ENCODE results near the gene ARHGEF40. TPM values are rescaled to one million over a fixed set of nuclear protein-coding genes. Genes with fewer than 3 reads are reported as not detected.
"Not testable (repeated sequence)": the region's sequence is repeated elsewhere in the genome, so short reads cannot be mapped to it uniquely, and the experiment has no call there.

The ARHGEF40 gene
- total RNA-seq, 1 donor, result 12.9 TPM

DNA sequence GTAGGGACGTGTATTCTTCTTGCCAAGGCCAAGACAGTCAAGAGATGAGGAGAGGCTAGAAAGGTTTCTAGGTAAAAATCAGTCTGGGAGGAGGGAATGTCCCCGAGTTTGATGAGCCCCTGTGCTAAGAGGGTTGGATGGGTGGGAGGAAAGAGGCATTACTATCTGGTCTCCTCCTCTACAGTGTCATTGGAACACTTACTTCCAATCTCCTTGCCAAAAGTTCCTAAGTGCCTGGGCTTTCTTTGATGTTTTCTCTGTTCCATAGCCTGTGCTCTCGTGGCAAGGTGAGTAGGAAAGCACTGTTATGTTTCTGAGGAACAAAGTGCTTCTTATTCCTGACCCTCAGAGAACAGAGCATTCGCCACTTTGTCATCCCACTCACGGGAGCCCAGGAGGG, 35.4 kb upstream of the ARHGEF40 start, which contains the start of gene RNASE13:
Gene RNASE13, minus strand, starts transcription at position 101 of the 400 bp plus-strand sequence. CDS start 519 bp downstream, outside the sequence.
- Histone ChIP-seq H3K4me3 (ENCODE audit: low read length) (no peak within 1 kb of the TSS), H3K4me1 (ENCODE audit: insufficient read depth, low read length) (no peaks in the 10 kb centered on the region), H3K27me3 (ENCODE audit: insufficient read depth, low read length) (no peaks in the 10 kb centered on the region), H3K9me3 (ENCODE audit: low read depth, low read length) (no peaks in the 10 kb centered on the region)

DNA sequence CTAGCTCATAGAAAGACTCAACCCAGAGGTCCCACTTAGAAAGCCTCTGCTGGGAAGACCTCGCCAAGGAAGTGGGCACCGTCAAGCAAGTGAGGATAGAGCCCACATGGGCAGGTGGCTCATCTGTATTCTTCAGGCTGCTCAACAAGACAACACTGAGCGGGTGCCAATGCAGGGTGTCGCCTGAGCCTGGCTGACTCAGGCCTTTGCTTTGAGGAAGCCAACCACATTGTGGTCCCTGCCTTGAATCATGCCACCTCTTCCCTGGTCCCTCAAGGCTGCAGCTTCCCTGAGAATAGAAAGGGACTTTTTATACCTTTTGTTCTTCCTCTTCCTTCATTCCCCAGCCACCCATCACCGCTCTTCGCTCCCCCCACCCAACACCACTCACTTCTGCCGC, 33.4 kb upstream of the ARHGEF40 start:
- Histone ChIP-seq H3K27me3 (ENCODE audit: insufficient read depth, low read length) (no peaks in the 10 kb centered on the region), H3K9me3 (ENCODE audit: low read depth, low read length) (no peaks in the 10 kb centered on the region), H3K4me1 (ENCODE audit: insufficient read depth, low read length) (no peaks in the 10 kb centered on the region), H3K4me3 (ENCODE audit: low read length) (no peak overlapping the region)

DNA sequence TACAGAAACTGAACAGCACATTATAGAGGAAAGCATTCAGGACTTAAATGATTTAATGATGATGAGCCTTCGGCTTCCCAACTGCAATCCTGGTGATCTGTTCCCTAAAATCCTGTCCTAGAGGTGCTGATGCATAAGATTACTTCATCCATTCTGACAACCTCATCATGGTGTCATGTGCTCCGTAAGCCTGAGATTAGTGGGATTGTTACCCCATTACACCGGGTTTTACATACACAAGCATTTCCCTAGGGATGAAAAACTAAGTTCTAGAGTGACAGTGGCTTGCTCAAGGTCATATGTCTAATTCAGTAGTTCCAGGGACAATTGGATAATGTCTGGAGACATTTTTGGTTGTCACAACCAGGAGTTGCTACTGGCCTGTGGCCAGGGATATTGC, 32.9 kb upstream of the ARHGEF40 start:
- H3K4me3 ChIP-seq (ENCODE audit: low read length), result no peak overlapping the region
- H3K9me3 ChIP-seq (ENCODE audit: low read depth, low read length), result no peaks in the 10 kb centered on the region
- H3K27me3 ChIP-seq (ENCODE audit: insufficient read depth, low read length), result no peaks in the 10 kb centered on the region
- H3K4me1 ChIP-seq (ENCODE audit: insufficient read depth, low read length), result no peaks in the 10 kb centered on the region

DNA sequence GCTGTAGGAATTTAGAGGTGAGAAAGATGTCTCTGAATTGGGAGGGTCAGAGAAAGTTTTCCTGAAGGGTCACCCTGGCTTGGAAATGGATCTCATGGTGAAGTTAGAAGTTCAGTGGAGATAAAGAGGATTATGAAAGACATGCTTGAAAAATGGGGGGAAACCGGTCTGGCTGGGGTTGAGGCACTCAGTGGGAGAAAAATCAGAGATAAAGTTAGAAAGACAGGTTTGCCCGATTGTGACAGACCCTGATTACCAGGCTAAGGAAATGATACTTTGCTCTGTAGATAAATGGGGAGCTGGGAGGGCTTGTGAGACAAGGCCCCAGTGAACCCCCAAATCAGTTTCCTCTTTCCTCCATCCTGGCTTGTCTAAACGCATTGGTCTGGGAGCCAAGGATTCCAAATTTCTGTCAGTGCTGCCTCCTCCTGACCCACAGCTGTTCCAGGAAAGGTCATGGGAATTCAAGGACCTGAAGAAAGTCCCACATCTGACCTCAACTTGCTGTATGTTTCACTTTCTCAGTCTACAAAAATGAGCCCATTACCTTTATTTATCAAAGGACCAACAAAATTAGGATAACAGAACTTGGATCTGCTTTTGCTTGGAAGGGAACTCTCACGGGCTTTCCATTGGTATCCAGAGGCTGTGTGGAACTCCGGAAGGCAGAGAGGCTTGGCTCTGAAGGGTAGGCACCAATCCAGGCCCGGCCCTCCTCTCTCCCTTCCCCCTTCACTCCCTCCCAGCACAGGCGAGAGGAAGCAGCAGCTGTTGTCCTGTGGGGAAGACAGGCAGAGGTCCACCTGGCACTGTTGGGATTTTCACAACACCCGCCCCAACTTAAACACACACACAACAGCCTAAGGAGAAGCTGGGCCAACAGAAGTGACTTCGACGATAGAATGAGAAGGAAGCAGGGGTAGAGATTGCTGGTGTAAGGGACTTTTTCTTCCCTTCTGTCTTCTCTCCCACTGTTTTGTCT, 31.4 kb upstream of the ARHGEF40 start:
- Histone ChIP-seq H3K4me3 (ENCODE audit: low read length) (no peak overlapping the region), H3K4me1 (ENCODE audit: insufficient read depth, low read length) (no peaks in the 10 kb centered on the region), H3K9me3 (ENCODE audit: low read depth, low read length) (no peaks in the 10 kb centered on the region), H3K27me3 (ENCODE audit: insufficient read depth, low read length) (no peaks in the 10 kb centered on the region)

DNA sequence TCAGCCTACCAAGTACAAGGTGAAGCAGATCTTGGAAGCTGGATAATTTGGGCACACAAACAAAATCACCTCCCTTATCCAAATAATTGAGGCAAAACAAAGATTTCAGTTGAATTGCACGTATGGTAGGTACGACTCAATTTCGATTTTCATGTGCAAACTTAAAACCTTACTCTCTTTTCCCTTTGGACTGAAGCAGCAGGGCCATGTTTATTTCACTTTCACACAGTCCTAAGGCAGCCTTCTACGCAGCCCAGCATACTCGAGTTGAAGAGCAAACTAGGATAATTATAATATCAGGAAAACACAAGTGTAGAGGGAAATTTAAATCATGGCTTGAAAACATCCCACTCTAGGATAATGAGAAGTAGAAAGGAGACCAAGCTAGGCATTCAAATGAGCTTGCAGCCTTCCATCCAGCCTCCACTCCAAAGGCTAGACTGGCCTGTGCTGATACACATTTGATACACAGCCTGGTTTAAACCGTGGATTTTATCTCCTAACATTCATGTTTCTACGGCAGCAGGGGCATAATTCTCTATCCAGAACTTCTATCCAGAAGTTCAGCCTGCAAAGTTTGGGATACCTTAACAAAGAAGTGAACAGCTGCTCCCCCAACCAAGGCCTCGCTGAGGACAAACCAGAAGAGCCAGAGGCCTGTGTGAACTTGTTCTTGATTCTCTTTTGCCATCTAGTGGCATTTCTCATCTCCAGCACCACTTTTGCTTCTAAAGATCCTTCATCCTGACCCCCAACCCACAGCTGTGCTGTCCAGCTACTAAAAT, 30.3 kb upstream of the ARHGEF40 start:
- no peak overlapping the region for H3K4me3 ChIP-seq (ENCODE audit: low read length)
- H3K9me3 ChIP-seq (ENCODE audit: low read depth, low read length), result no peaks in the 10 kb centered on the region
- H3K27me3 ChIP-seq (ENCODE audit: insufficient read depth, low read length), result no peaks in the 10 kb centered on the region
- H3K4me1 ChIP-seq (ENCODE audit: insufficient read depth, low read length), result no peaks in the 10 kb centered on the region

DNA sequence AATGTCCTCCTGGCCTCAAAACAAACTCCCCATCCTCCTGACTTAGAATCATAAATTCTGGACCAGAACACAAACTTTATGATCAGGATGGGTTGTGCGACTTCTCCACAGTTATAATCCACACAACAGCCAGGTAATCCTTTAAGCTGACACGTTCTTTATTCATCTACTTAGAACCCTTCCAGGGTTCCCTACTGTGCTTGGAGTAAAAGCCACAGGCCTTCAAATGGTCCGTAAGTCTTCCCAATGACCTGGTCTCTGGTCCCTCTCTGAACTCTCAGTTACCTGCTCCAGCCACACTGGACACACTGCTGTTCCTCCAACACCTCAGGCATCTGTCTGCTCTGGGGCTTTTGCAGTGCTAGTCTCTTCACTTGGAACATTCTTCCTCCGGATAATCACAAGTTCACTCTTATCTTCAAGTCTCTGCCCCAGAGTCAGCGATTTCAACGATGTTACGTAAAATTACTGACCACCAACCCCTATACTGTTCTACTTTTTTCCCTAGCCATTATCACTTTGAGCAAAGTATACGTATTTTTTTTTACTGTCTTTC, 29.7 kb upstream of the ARHGEF40 start:
- Histone ChIP-seq H3K27me3 (ENCODE audit: insufficient read depth, low read length) (no peaks in the 10 kb centered on the region), H3K4me1 (ENCODE audit: insufficient read depth, low read length) (no peaks in the 10 kb centered on the region), H3K9me3 (ENCODE audit: low read depth, low read length) (no peaks in the 10 kb centered on the region), H3K4me3 (ENCODE audit: low read length) (no peak overlapping the region)

DNA sequence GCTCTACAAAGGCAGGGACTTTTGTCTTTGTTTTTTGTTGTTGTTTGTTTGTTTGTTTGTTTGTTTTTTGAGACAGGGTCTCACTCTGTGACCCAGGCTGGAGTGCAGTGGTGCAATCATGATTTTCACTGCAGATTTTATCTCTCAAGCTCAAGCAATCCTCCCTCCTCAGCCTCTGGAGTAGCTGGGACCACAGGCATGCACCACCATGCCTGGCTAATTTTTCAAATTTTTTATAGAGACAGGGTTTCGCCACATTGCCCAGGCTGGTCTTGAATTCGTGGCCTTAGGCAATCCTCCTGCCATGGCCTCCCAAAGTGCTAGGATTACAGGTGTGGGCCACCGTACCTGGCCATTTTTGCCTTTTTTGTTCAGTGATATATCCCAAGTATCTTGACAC, 29.2 kb upstream of the ARHGEF40 start:
- not testable (repeated sequence) for H3K4me3 ChIP-seq (ENCODE audit: low read length); H3K27me3 ChIP-seq (ENCODE audit: insufficient read depth, low read length); H3K9me3 ChIP-seq (ENCODE audit: low read depth, low read length); H3K4me1 ChIP-seq (ENCODE audit: insufficient read depth, low read length)

DNA sequence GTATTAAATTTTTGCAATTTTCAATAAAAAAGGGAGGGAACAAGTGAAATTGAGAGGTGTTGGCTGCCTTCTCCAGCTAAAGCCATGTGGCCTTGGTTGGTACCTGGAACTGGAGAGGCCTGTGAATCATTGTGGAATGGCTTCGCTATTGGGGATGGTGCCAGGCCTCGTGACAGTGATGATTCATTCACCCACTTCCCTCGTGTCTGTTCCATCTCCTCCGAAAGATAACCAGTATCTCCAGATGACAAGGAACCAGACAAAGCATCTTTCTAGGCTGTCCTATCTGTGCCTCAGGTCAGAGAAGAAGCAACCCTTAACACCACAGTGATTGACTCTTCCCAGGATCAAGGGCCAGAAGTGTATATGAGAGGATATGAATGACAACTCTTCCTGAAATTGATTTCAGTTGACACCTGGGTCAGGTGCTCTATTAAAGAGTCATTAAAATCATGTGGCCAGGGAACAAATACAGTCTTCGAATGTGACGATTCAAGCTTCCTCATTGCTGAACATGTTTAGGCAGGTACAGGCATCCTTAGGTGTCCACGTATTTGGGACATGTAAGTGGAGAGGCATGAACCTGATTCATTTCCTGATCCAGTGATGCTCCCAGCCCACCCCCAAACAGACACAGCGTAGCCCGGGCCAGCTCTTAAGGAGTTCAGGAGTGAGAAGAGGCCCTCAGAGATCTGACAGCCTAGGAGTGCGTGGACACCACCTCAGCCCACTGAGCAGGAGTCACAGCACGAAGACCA, 28.2 kb upstream of the ARHGEF40 start, which contains the start of gene RNASE7:
Gene RNASE7, plus strand, starts transcription at position 687 of the 758 bp plus-strand sequence. CDS start 631 bp downstream, outside the sequence.
- no peaks in the 10 kb centered on the region for H3K27me3 ChIP-seq (ENCODE audit: insufficient read depth, low read length)
- no peak within 1 kb of the TSS for H3K4me3 ChIP-seq (ENCODE audit: low read length)
- no peaks in the 10 kb centered on the region for H3K4me1 ChIP-seq (ENCODE audit: insufficient read depth, low read length)
- H3K9me3 ChIP-seq (ENCODE audit: low read depth, low read length), result no peaks in the 10 kb centered on the region

DNA sequence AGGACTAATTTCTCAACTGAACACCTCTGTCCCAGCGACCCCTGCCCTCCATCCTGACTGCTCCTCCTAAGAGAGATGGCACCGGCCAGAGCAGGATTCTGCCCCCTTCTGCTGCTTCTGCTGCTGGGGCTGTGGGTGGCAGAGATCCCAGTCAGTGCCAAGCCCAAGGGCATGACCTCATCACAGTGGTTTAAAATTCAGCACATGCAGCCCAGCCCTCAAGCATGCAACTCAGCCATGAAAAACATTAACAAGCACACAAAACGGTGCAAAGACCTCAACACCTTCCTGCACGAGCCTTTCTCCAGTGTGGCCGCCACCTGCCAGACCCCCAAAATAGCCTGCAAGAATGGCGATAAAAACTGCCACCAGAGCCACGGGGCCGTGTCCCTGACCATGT, 27.2 kb upstream of the ARHGEF40 start:
- no peaks in the 10 kb centered on the region for H3K27me3 ChIP-seq (ENCODE audit: insufficient read depth, low read length)
- H3K4me3 ChIP-seq (ENCODE audit: low read length), result no peak overlapping the region
- no peaks in the 10 kb centered on the region for H3K9me3 ChIP-seq (ENCODE audit: low read depth, low read length)
- no peaks in the 10 kb centered on the region for H3K4me1 ChIP-seq (ENCODE audit: insufficient read depth, low read length)

DNA sequence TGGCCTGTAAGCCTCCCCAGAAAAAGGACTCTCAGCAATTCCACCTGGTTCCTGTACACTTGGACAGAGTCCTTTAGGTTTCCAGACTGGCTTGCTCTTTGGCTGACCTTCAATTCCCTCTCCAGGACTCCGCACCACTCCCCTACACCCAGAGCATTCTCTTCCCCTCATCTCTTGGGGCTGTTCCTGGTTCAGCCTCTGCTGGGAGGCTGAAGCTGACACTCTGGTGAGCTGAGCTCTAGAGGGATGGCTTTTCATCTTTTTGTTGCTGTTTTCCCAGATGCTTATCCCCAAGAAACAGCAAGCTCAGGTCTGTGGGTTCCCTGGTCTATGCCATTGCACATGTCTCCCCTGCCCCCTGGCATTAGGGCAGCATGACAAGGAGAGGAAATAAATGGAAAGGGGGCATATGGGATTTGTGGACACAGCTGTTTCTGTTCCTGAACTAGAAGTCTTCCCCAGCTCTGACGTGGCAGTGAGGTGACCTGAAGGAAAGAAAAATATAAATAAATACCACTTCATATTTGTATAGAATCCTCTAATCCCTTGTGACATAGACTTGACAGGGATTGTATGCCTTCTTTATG, 26.6 kb upstream of the ARHGEF40 start:
- Histone ChIP-seq H3K9me3 (ENCODE audit: low read depth, low read length) (no peaks in the 10 kb centered on the region), H3K4me1 (ENCODE audit: insufficient read depth, low read length) (no peaks in the 10 kb centered on the region), H3K4me3 (ENCODE audit: low read length) (no peak overlapping the region), H3K27me3 (ENCODE audit: insufficient read depth, low read length) (no peaks in the 10 kb centered on the region)

DNA sequence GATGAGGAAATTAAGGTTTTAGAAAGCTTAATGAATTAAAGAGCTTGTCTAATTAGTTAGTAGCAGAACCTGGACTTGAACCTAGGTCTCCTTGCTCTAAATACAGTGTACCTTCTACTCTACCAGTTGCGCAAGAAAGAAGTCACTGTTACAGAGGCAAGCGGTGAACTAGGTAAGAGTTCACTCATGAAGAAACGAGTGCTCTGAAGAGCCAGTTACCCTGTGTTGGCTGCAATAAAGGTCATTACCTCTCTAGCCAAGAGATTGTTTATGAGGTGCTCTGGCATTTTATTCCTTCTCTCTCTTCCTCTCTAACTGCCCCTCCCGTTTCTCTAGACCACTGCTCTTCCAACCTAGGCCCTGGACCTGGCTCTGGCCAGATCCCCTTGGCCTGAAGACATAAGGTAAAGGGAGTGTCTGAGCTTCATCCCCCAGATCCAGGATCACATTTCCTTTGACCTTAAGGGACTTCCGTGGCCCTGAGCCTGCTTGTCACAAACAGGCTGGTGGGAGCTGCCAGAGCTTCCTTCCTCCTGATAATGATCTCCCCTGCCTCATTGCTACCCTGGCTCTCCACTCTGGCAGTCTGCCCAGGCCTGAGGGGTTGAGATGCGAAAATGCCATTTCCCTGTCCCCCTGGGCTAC, 26.0 kb upstream of the ARHGEF40 start:
- Histone ChIP-seq H3K27me3 (ENCODE audit: insufficient read depth, low read length) (no peaks in the 10 kb centered on the region), H3K4me3 (ENCODE audit: low read length) (no peak overlapping the region), H3K4me1 (ENCODE audit: insufficient read depth, low read length) (no peaks in the 10 kb centered on the region), H3K9me3 (ENCODE audit: low read depth, low read length) (no peaks in the 10 kb centered on the region)

DNA sequence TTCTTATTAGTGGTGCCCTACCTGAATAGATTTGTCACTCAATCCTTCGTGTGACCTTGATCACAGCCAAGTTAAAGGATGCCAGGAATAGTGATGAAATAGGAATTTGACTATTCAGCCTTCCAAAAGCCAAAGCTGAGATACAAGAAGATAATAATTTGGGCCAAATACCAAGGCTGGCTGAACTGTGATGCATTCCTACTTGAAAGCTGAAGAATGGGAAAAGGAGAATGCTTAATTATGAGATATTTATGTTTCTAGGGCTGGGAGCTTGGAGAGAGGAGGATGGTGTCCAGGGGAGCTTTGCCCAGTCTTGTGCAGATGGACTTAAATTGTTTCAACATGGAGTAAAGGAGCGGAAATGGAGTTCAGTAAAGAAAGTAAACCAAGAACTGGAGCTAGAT, 22.7 kb upstream of the ARHGEF40 start:
- Histone ChIP-seq H3K4me1 (ENCODE audit: insufficient read depth, low read length) (no peaks in the 10 kb centered on the region), H3K4me3 (ENCODE audit: low read length) (no peak overlapping the region), H3K9me3 (ENCODE audit: low read depth, low read length) (no peaks in the 10 kb centered on the region), H3K27me3 (ENCODE audit: insufficient read depth, low read length) (no peaks in the 10 kb centered on the region)

DNA sequence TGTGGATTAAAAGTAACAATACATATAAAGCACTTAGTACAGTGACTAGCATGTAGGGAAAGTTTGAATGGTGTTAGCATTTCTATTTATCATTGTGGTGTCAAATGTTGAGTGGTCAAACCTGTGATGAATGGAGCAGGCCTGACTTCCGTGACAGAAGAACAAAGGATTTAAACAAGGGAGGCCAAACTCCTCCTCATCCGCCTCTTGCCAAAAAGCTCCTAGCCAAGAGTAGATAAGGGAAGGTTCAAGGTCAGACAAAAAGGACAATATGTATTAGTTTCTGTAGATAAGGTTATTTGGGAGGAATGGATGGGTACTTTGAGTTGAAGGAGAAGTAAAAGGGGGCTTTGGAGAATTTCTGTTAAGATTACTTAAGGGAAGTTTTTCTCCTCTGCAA, 21.5 kb upstream of the ARHGEF40 start:
- Histone ChIP-seq H3K4me1 (ENCODE audit: insufficient read depth, low read length) (no peaks in the 10 kb centered on the region), H3K9me3 (ENCODE audit: low read depth, low read length) (no peaks in the 10 kb centered on the region), H3K27me3 (ENCODE audit: insufficient read depth, low read length) (no peaks in the 10 kb centered on the region), H3K4me3 (ENCODE audit: low read length) (no peak overlapping the region)

DNA sequence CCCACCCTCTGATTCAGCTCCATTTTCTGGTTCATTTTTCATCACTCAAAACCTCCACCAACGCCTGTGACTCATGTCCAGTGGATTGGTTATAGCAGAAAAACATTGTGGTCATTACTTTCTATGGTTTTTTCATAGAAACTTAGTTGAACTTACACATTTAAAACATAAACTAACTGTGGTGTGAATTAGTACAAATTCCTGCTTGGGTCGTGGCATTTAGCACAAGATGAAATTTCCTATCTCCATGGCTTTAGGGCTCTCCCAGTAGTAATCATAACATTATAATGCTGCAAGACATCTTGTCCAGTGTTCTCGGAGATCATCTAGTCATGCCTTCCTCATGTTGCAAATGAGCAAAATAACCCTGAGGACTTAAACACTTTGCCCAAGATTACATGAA, 20.8 kb upstream of the ARHGEF40 start:
- H3K4me3 ChIP-seq (ENCODE audit: low read length), result no peak overlapping the region
- no peaks in the 10 kb centered on the region for H3K27me3 ChIP-seq (ENCODE audit: insufficient read depth, low read length)
- H3K4me1 ChIP-seq (ENCODE audit: insufficient read depth, low read length), result no peaks in the 10 kb centered on the region
- H3K9me3 ChIP-seq (ENCODE audit: low read depth, low read length), result no peaks in the 10 kb centered on the region

Measured in mononuclear cell (primary cell).